IPS-18a (cell line): ENCODE measurements around the gene CDX2.

Experiments
- H3K27ac ChIP-seq: one replicate; pipeline ENCODE4 v1.5.1; 2013; ENCODE audit warnings: low read length
- H3K27me3 ChIP-seq: one replicate; pipeline ENCODE4 v1.6.1; 2013; ENCODE audit warnings: mild to moderate bottlenecking, low read length; ENCODE audit not compliant: control insufficient read depth, insufficient read depth
- H3K36me3 ChIP-seq: one replicate; pipeline ENCODE4 v1.6.1; 2013; ENCODE audit warnings: low read depth, low read length; ENCODE audit not compliant: control insufficient read depth
- H3K4me1 ChIP-seq: one replicate; pipeline ENCODE4 v1.6.1; 2013; ENCODE audit warnings: low read depth, low read length; ENCODE audit not compliant: control insufficient read depth
- H3K4me3 ChIP-seq: one replicate; pipeline ENCODE4 v1.5.1; 2013; ENCODE audit warnings: low read length
- H3K9ac ChIP-seq: one replicate; pipeline ENCODE4 v1.6.1; 2013; ENCODE audit warnings: mild to moderate bottlenecking, low read length, moderate library complexity
- H3K9me3 ChIP-seq: one replicate; pipeline ENCODE4 v1.6.1; 2013; ENCODE audit warnings: low read depth, low read length; ENCODE audit not compliant: control insufficient read depth

The CDX2 gene

DNA sequence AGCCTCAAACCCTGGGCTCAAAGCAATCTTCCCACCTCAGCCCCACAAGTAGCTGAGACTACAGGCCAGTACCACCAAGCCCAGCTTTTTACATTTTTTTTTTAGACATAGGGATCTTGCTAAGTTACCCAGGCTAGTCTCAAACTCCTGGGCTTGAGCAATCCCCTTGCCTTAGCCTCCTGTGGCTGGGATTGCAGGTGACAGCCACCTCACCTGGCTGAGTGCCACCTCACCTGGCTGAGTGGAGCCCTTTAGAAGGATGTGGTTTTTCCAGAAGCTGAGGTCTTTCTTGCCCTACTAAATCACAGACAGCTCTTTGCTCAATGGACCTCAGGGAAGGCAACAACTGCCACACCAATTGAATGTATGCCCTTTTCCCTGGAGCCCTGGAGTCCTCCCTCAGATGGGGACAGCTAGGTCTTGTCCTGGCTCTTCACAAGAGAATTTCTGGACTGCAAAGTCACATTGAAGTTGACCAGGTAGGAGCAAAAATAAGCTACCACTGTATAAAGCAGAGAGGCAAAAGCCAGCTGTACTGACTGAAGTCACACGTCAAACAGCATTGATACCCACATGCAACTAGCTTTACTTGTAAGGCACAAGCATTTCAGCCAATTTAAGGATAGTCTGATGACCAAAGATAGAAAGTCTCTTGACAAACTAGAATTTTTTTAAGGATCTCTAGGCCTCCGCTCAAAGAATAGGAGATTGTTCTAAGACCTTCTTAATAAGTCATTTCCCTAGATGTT, 35.4 kb downstream of the CDX2 start:
- H3K4me3 ChIP-seq: no peak overlapping the region
- H3K36me3 ChIP-seq: no peaks in the 10 kb centered on the region
- no peaks in the 10 kb centered on the region for H3K9me3 ChIP-seq
- no peak overlapping the region for H3K27ac ChIP-seq
- H3K4me1 ChIP-seq: peaks cover 4% of the 10 kb centered on the region
- no peak overlapping the region for H3K9ac ChIP-seq
- H3K27me3 ChIP-seq: peaks cover 58% of the 10 kb centered on the region

DNA sequence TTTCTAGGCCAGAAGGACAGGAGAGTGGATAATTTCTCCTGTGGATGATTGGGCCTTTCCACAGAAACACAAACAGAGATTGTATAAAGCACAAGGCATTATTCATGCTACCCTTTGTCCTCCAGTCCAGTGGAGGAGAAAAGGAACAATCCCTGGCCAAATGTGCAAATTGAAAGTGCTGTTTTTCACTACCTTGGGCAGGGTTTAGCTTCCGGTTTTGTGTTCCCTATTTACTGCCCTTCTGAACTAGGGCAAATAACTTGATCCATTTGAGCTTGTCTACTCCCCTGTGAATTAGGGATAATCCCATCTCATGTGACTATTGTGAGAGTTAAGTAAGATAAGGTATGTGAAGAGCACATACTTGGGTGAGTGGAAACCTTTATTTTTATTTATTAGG, 36.0 kb downstream of the CDX2 start:
- no peaks in the 10 kb centered on the region for H3K36me3 ChIP-seq
- H3K4me1 ChIP-seq: peaks cover 4% of the 10 kb centered on the region
- no peak overlapping the region for H3K27ac ChIP-seq
- H3K9me3 ChIP-seq: no peaks in the 10 kb centered on the region
- no peak overlapping the region for H3K9ac ChIP-seq
- H3K4me3 ChIP-seq: no peak overlapping the region
- peaks cover 64% of the 10 kb centered on the region for H3K27me3 ChIP-seq

- H3K9ac ChIP-seq: no peak overlapping the region
- H3K4me1 ChIP-seq: peaks cover 4% of the 10 kb centered on the region
- peaks cover 93% of the 10 kb centered on the region for H3K27me3 ChIP-seq
- H3K4me3 ChIP-seq: no peak overlapping the region
- no peaks in the 10 kb centered on the region for H3K9me3 ChIP-seq
- H3K36me3 ChIP-seq: no peaks in the 10 kb centered on the region
- H3K27ac ChIP-seq: no peak overlapping the region
Measured at GRCh38 chr13:27929868-27930267, 39.2 kb downstream of the CDX2 start.

GRCh38 chr13:27928805-27929753, 40.0 kb downstream of the CDX2 start:
- Histone ChIP-seq H3K36me3 (no peaks in the 10 kb centered on the region), H3K4me3 (no peak overlapping the region), H3K9ac (no peak overlapping the region), H3K9me3 (no peaks in the 10 kb centered on the region), H3K27ac (no peak overlapping the region), H3K4me1 (peaks cover 4% of the 10 kb centered on the region), H3K27me3 (peaks cover 100% of the 10 kb centered on the region)

GRCh38 chr13:27928353-27928804, 40.7 kb downstream of the CDX2 start:
- Histone ChIP-seq H3K9ac (no peak overlapping the region), H3K4me1 (peaks cover 4% of the 10 kb centered on the region), H3K36me3 (no peaks in the 10 kb centered on the region), H3K27ac (no peak overlapping the region), H3K4me3 (no peak overlapping the region), H3K9me3 (no peaks in the 10 kb centered on the region), H3K27me3 (peaks cover 100% of the 10 kb centered on the region)

- H3K27ac ChIP-seq: no peak overlapping the region
- no peak overlapping the region for H3K4me3 ChIP-seq
- H3K9me3 ChIP-seq: no peaks in the 10 kb centered on the region
- peaks cover 100% of the 10 kb centered on the region for H3K27me3 ChIP-seq
- no peak overlapping the region for H3K9ac ChIP-seq
- no peaks in the 10 kb centered on the region for H3K36me3 ChIP-seq
- peaks cover 7% of the 10 kb centered on the region for H3K4me1 ChIP-seq
Measured at GRCh38 chr13:27927444-27928352, 41.4 kb downstream of the CDX2 start.

- Histone ChIP-seq H3K9ac (no peak overlapping the region), H3K4me3 (no peak overlapping the region), H3K36me3 (no peaks in the 10 kb centered on the region), H3K27ac (no peak overlapping the region), H3K27me3 (peaks cover 100% of the 10 kb centered on the region), H3K9me3 (no peaks in the 10 kb centered on the region), H3K4me1 (peaks cover 7% of the 10 kb centered on the region)
Measured at GRCh38 chr13:27926644-27927434, 42.3 kb downstream of the CDX2 start.

GRCh38 chr13:27925220-27925991, 43.7 kb downstream of the CDX2 start:
- no peaks in the 10 kb centered on the region for H3K36me3 ChIP-seq
- no peak overlapping the region for H3K27ac ChIP-seq
- H3K4me3 ChIP-seq: no peak overlapping the region
- H3K9ac ChIP-seq: no peak overlapping the region
- H3K27me3 ChIP-seq: peaks cover 100% of the 10 kb centered on the region
- H3K9me3 ChIP-seq: no peaks in the 10 kb centered on the region
- peaks cover 7% of the 10 kb centered on the region for H3K4me1 ChIP-seq

- peaks cover 7% of the 10 kb centered on the region for H3K4me1 ChIP-seq
- H3K27me3 ChIP-seq: peaks cover 100% of the 10 kb centered on the region
- no peaks in the 10 kb centered on the region for H3K9me3 ChIP-seq
- H3K4me3 ChIP-seq: no peak overlapping the region
- H3K36me3 ChIP-seq: no peaks in the 10 kb centered on the region
- no peak overlapping the region for H3K27ac ChIP-seq
- no peak overlapping the region for H3K9ac ChIP-seq
Measured at GRCh38 chr13:27924529-27925141, 44.5 kb downstream of the CDX2 start.
